Fibroblast of lung (primary cell): ENCODE measurements around the gene NR6A1.

Experiments used
- EZH2 ChIP-seq: IDR thresholded peaks from 2 replicates; pipeline ENCODE4 v1.5.1; 2012; ENCODE audit warnings: low read length, control low read depth, mild to moderate bottlenecking; ENCODE audit errors: missing control alignments
- TF ChIP-seq, protein P1 (sequence below), 2 donors: IDR thresholded peaks in 1 of 2; conservative IDR thresholded peaks in 1 of 2; 1 replicate in 1 of 2; 2 replicates in 1 of 2; pipeline ENCODE4 v1.5.1; 2011 to 2012; ENCODE audit warnings: low read length in 2 of 2, control low read depth in 1 of 2, inconsistent platforms in 1 of 2, low read depth in 1 of 2, mild to moderate bottlenecking in 1 of 2

DNA sequence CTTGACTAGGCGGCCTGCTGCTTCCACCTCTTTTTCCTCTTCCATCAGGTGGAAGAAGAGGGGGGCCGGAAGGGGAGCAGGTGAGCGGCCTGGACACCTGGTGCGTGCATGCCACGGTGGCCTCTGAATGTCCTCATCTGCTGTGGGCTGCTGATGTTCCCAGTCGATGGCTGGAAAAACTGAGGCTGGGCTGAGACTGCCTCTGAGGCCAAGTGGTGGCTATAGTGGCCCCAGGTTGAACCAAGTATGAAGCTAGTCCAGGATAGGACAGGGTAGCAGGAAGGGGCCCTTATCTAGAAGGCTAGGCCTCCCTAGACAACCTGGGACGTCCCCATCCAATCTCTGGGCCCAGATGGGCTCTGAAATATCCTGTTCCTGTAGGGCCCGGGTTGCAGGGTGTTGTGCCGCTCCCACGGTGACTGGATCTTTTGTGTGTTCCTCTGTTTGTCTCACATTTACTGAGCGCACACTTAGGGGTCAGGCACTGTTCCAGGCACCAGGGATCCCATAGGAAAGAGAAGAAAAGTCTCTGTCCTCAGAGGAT is 263.2 kb downstream of the NR6A1 start:
- TF ChIP-seq EZH2: no peak
- TF ChIP-seq, protein P1, sequence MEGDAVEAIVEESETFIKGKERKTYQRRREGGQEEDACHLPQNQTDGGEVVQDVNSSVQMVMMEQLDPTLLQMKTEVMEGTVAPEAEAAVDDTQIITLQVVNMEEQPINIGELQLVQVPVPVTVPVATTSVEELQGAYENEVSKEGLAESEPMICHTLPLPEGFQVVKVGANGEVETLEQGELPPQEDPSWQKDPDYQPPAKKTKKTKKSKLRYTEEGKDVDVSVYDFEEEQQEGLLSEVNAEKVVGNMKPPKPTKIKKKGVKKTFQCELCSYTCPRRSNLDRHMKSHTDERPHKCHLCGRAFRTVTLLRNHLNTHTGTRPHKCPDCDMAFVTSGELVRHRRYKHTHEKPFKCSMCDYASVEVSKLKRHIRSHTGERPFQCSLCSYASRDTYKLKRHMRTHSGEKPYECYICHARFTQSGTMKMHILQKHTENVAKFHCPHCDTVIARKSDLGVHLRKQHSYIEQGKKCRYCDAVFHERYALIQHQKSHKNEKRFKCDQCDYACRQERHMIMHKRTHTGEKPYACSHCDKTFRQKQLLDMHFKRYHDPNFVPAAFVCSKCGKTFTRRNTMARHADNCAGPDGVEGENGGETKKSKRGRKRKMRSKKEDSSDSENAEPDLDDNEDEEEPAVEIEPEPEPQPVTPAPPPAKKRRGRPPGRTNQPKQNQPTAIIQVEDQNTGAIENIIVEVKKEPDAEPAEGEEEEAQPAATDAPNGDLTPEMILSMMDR (conservative IDR thresholded peaks at IDR 0.05 in 1 of 2, IDR thresholded peaks at IDR 0.05 in 1 of 2; ENCODE audit: low read depth in 1 of 2, low read length in 2 of 2): no peak
